Astrocyte of the cerebellum (primary cell): ENCODE data around the gene LSP1.
"Not testable (repeated sequence)": the region's sequence is repeated elsewhere in the genome, so short reads cannot be mapped to it uniquely, and the experiment has no call there.

Experiments
- DNase-seq: peaks from one replicate; pipeline ENCODE4 v3.0.0-alpha.2; 2011; ENCODE audit warnings: low read depth
- H3K4me3 ChIP-seq: 2 replicates; pipeline ENCODE4 v1.5.1; 2011; ENCODE audit warnings: mild to moderate bottlenecking, low read depth, low read length, moderate library complexity
- in situ Hi-C: cut with HindIII; loops from 2 replicates; pipeline ENCODE4 v1.10.0; 2017; ENCODE audit warnings: low sequenced_read_pairs
- TF ChIP-seq, protein P1 (sequence below): IDR thresholded peaks from 2 replicates; pipeline ENCODE4 v1.5.1; 2012; ENCODE audit warnings: low read length, low read depth, moderate library complexity, mild to moderate bottlenecking; ENCODE audit errors: missing control alignments

LSP1 gene

DNA sequence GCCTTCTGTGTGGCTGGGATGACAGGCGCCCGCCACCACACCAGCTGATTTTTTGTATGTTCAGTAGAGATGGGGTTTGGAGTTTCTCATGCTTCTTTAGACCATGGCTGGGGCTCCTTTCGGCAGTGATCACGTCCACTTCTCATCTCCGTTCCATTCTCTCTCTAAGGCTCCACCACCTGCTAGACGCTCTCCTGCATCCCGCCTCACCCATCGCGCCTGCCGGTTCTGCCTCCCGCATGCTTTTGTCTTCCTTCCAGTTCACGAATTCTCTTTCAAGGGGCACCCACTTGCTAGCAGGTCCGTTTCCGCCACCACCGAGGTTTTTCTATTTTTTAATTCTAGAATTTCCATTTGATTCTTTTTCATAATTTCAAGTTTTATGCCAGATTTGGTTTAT is 40.1 kb upstream of the LSP1 start:
- no peak overlapping the region for H3K4me3 ChIP-seq
- TF ChIP-seq, protein P1, sequence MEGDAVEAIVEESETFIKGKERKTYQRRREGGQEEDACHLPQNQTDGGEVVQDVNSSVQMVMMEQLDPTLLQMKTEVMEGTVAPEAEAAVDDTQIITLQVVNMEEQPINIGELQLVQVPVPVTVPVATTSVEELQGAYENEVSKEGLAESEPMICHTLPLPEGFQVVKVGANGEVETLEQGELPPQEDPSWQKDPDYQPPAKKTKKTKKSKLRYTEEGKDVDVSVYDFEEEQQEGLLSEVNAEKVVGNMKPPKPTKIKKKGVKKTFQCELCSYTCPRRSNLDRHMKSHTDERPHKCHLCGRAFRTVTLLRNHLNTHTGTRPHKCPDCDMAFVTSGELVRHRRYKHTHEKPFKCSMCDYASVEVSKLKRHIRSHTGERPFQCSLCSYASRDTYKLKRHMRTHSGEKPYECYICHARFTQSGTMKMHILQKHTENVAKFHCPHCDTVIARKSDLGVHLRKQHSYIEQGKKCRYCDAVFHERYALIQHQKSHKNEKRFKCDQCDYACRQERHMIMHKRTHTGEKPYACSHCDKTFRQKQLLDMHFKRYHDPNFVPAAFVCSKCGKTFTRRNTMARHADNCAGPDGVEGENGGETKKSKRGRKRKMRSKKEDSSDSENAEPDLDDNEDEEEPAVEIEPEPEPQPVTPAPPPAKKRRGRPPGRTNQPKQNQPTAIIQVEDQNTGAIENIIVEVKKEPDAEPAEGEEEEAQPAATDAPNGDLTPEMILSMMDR: no peak
- no peak for DNase-seq
- in situ Hi-C loops: no loop called here

- H3K4me3 ChIP-seq, DNase-seq, in situ Hi-C loops: not testable (repeated sequence)
Measured at GRCh38 chr11:1813356-1813755, 39.5 kb upstream of the LSP1 start.

DNA sequence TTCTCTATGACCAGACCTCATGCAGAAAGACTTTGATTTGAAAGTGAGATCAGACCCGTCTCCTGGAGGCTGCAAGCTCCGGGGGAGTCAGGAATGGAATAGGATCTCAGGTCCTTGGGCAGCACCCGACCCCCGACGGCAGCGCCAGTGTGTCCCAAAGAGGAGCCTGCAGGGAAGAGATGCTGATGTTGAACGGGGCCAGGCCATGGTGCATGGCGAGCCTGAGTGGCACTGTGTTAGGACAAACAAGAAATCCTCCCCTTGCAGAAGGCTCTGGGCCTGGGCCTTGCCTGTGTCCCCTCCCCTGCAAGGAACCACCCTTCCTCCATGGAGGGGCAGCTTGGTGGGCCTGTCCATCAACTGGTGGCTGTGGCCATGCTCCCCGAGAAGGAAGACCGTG is 38.2 kb upstream of the LSP1 start:
- in situ Hi-C loops: no loop called here
- no peak for DNase-seq
- no peak overlapping the region for H3K4me3 ChIP-seq
- TF ChIP-seq, protein P1: no peak

DNA sequence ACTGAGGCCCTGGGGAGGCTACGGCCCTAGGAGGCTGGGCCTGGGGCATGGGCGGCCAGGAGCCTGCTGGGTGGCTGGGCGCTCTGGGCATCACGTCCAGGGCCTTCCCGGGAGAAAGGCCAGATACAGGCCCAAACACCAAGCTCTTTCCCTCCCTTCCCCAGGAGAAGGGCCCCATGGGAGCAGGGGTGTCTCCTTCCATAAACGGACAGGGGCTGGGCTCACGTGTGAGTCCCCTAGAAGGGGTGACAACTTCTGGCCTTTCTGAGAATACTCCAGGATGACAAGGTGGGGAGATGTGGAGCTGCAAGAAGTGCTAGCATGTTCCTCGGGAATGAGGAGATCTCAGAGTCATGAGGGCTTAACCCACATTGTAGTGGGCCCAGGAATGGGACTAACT is 37.6 kb upstream of the LSP1 start:
- H3K4me3 ChIP-seq: no peak overlapping the region
- TF ChIP-seq, protein P1: no peak
- in situ Hi-C loops: no loop called here
- DNase-seq: no peak

DNA sequence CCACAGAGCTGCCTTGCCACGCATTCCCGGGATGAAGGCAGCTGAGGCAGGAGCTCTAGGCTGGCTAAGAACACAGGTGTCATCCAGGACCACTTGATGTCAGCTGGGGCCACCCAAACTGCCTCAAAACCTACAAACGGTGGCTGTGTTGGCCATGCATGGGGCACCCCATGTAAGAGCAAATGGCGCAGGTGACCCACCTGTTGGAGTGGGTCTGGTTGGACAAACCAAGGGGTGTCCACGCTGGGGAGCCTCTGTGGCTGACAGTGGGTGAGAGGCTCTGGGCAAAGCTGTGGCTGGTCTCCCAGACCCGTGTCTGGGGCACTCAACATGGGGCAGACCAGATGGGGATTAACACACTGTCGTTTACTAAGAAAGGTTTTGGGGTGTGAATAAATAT is 37.1 kb upstream of the LSP1 start:
- DNase-seq: no peak
- TF ChIP-seq, protein P1: no peak
- no peak overlapping the region for H3K4me3 ChIP-seq
- in situ Hi-C loops: no loop called here

- H3K4me3 ChIP-seq: no peak overlapping the region
- TF ChIP-seq, protein P1: no peak
- no peak for DNase-seq
- in situ Hi-C loops: no loop called here
Measured at GRCh38 chr11:1817000-1817399, 35.9 kb upstream of the LSP1 start.

DNA sequence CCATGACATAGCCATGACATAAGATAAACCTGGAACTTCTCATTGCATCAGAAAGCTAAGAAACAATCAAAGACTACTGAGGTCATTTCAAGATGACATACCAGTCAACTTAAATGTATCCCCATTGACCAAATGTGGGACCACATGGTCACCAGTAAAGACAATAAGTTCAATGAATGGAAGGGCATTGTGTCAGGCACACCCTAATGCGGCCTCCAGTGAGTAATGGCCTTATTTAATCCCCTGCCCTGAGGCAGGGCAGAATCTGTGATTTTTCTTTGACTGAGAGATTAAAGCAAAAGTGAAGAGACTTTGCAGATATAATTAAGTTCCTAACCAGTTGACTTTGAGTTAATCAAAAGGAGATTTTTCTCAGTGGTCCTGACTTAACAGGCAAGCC is 35.4 kb upstream of the LSP1 start:
- TF ChIP-seq, protein P1: no peak
- no peak for DNase-seq
- in situ Hi-C loops: no loop called here
- no peak overlapping the region for H3K4me3 ChIP-seq
